Measurements from ENCODE around the gene PDE3A. TPM values are rescaled to one million over a fixed set of nuclear protein-coding genes. Genes with fewer than 3 reads are reported as not detected.

Gene PDE3A
- total and polyA plus RNA-seq, 2 experiments from 2014 or later = 1.8 to 2.7 TPM

DNA sequence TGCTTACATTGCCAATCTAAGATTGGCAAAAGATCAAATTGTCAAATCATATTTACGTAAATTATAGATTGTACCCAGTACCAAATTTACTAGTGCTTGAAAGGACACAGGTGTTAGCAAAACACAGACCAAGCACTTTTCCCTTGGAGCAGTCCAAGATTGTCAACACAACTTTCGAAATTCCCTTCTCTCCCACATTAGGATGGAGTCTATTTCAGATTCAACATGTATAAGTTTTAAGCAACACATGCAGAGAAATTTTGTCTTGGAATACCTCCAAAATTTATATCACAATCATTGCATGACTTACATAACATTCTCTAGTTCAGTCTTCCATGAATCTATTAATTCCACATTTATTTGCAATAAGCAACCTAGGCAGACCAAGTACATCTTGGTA is 251.9 kb downstream of the PDE3A start:
- TF ChIP-seq, protein P1, sequence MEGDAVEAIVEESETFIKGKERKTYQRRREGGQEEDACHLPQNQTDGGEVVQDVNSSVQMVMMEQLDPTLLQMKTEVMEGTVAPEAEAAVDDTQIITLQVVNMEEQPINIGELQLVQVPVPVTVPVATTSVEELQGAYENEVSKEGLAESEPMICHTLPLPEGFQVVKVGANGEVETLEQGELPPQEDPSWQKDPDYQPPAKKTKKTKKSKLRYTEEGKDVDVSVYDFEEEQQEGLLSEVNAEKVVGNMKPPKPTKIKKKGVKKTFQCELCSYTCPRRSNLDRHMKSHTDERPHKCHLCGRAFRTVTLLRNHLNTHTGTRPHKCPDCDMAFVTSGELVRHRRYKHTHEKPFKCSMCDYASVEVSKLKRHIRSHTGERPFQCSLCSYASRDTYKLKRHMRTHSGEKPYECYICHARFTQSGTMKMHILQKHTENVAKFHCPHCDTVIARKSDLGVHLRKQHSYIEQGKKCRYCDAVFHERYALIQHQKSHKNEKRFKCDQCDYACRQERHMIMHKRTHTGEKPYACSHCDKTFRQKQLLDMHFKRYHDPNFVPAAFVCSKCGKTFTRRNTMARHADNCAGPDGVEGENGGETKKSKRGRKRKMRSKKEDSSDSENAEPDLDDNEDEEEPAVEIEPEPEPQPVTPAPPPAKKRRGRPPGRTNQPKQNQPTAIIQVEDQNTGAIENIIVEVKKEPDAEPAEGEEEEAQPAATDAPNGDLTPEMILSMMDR (IDR thresholded peaks at IDR 0.05; ENCODE audit: low read depth, low read length) = no peak
- Histone ChIP-seq H3K4me1 (ENCODE audit: low read depth) (no peaks in the 10 kb centered on the region), H3K4me3 (no peak overlapping the region), H3K27me3 (no peaks in the 10 kb centered on the region), H3K36me3 (no peaks in the 10 kb centered on the region), H3K9me3 (ENCODE audit: low read depth) (no peaks in the 10 kb centered on the region), H3K27ac (no peak overlapping the region)
- DNase-seq (ENCODE audit: low read depth in 1 of 2, low spot score in 1 of 2) = peak in 1 of 2 donors; percentile 48

DNA sequence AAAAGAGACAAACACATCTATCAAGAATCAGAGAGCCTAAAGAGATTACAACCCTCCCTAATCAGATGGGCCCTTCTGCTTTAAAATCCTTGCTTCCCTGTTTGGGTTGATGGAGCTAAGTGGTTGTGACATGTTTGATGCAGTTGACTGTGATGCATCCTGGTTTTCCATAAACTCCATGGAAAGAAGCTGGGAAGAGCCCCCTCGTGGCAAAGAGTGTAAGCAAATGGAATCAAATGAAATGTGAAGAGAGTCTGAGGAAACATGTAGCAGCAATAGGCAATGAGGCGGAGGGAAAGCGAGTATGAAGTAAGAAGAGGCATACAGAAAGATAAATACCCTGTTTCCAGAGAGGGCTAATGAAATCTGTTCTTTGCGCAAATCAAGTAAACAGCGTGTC is 256.4 kb downstream of the PDE3A start:
- Histone ChIP-seq H3K9me3 (ENCODE audit: low read depth) (no peaks in the 10 kb centered on the region), H3K4me1 (ENCODE audit: low read depth) (peaks cover 29% of the 10 kb centered on the region), H3K27me3 (no peaks in the 10 kb centered on the region), H3K27ac (no peak overlapping the region), H3K36me3 (no peaks in the 10 kb centered on the region), H3K4me3 (no peak overlapping the region)
- TF ChIP-seq, protein P1 (IDR thresholded peaks at IDR 0.05; ENCODE audit: low read depth, low read length) = peak; percentile 59
- DNase-seq (ENCODE audit: low read depth in 1 of 2, low spot score in 1 of 2) = peak; percentile 48 to 69

DNA sequence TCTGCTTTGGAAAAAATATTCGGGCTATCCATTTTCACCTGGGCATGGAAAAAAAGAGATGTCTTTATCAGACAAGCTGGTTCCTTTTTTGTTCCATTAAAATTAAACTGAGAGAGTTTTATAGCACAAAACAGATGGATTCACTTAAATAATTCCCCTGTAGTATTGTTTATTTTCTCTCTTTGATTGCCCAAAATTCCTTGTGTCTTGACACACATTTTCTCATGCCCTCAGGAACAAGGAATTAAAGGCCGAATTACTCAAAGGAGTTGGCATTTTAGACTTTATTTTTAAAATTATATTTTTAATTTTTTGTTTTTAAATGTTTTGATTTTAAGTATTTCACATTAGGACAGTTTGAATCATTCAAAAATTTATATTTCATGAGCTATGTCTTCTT is 257.2 kb downstream of the PDE3A start:
- TF ChIP-seq, protein P1 (IDR thresholded peaks at IDR 0.05; ENCODE audit: low read depth, low read length) = no peak
- no peak overlapping the region for H3K27ac ChIP-seq
- peaks cover 29% of the 10 kb centered on the region for H3K4me1 ChIP-seq (ENCODE audit: low read depth)
- H3K9me3 ChIP-seq (ENCODE audit: low read depth) = no peaks in the 10 kb centered on the region
- no peak for DNase-seq (ENCODE audit: low read depth in 1 of 2, low spot score in 1 of 2)
- no peak overlapping the region for H3K4me3 ChIP-seq
- no peaks in the 10 kb centered on the region for H3K27me3 ChIP-seq
- H3K36me3 ChIP-seq = no peaks in the 10 kb centered on the region

DNA sequence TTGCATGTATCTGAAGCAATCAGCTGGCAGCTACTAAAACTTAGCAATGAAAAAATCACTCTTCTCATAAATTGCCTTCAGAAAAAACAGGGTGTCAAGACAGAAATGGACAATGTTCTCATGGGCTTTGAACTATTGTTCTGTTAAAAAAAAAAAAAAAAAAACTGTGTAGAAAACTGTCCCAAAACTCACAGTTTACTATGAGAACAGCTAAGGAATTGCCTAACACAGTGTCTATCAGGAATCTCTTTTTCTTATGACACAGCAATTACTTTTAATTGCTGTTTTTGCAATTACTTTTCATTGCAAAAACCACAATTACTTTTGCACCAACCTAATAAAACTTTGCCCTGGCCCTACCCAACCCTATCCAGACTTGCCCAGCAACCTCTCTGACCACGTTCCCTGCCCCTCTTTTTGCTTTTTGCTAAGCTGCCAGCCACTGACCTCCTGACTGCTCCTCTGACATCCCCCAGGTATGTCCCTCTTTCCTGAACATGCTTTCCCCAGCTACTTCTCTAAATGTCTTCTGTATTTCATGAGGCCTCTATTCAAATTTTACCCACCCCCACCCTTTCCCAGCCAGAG is 258.8 kb downstream of the PDE3A start:
- H3K9me3 ChIP-seq (ENCODE audit: low read depth) = no peaks in the 10 kb centered on the region
- H3K27me3 ChIP-seq = no peaks in the 10 kb centered on the region
- H3K4me3 ChIP-seq = no peak overlapping the region
- DNase-seq (ENCODE audit: low read depth in 1 of 2, low spot score in 1 of 2) = no peak
- TF ChIP-seq, protein P1 (IDR thresholded peaks at IDR 0.05; ENCODE audit: low read depth, low read length) = no peak
- H3K4me1 ChIP-seq (ENCODE audit: low read depth) = peaks cover 29% of the 10 kb centered on the region
- H3K27ac ChIP-seq = peak overlapping the region; percentile 39
- H3K36me3 ChIP-seq = no peaks in the 10 kb centered on the region

DNA sequence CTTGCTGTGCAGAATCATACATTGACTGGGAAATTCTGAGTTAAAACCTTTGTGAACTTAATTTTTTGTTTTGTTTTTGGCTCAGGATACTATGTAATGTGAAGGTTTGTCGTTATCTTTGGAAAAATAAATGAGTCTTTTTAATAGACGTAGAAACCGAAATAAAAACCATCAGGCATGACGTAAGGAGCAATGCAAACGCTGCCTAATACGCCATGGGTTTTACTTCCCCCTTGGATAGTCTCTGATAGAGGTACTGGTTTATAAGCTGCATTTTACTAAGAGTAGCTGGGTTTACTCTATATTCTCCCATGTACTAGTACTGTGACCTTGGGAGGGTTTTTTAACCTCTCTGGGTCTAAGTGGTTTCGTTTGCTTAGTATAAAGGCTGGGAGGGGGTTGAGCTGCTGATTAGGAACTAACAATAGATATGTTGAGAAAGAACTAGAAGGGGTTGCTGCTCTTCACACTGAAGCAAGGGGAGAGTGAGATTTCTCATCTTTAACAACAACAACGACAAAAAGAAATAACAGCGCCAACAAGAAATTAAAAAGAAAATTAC is 260.0 kb downstream of the PDE3A start:
- TF ChIP-seq, protein P1 (IDR thresholded peaks at IDR 0.05; ENCODE audit: low read depth, low read length) = no peak
- H3K4me3 ChIP-seq = no peak overlapping the region
- H3K27me3 ChIP-seq = no peaks in the 10 kb centered on the region
- DNase-seq (ENCODE audit: low read depth in 1 of 2, low spot score in 1 of 2) = peak in 1 of 2 donors; percentile 62
- H3K27ac ChIP-seq = peak overlapping the region; percentile 69
- no peaks in the 10 kb centered on the region for H3K9me3 ChIP-seq (ENCODE audit: low read depth)
- peaks cover 29% of the 10 kb centered on the region for H3K4me1 ChIP-seq (ENCODE audit: low read depth)
- no peaks in the 10 kb centered on the region for H3K36me3 ChIP-seq

Data from cardiac muscle cell (in vitro differentiated cells and primary cell).